Neural progenitor cell (in vitro differentiated cells): ENCODE results near the gene CACHD1. TPM values are rescaled to one million over a fixed set of nuclear protein-coding genes. Genes with fewer than 3 reads are reported as not detected.

ENCODE experiments used
- DNase-seq: peaks from one replicate; pipeline ENCODE4 v3.0.0-alpha.2; 2016; ENCODE audit warnings: low spot score
- H2AFZ ChIP-seq: fragments of 200-600 bp; sonication (generic); replicated peaks from 2 replicates; pipeline ENCODE4 v1.6.1; 2016; ENCODE audit warnings: antibody characterized with exemption
- H3F3A ChIP-seq: fragments of 200-600 bp; sonication (generic); 2 replicates; pipeline ENCODE4 v1.6.1; 2016; ENCODE audit warnings: antibody characterized with exemption, low read depth
- H3K27ac ChIP-seq: fragments of 200-600 bp; sonication (generic); 2 replicates; pipeline ENCODE4 v1.5.1; 2016; ENCODE audit warnings: mild to moderate bottlenecking
- H3K27me3 ChIP-seq: fragments of 200-600 bp; sonication (generic); 2 replicates; pipeline ENCODE4 v1.6.1; 2016; ENCODE audit warnings: mild to moderate bottlenecking, moderate library complexity
- H3K36me3 ChIP-seq: fragments of 200-600 bp; sonication (generic); 2 replicates; pipeline ENCODE4 v1.5.1; 2016
- H3K4me1 ChIP-seq: fragments of 200-600 bp; sonication (generic); 2 replicates; pipeline ENCODE4 v1.6.1; 2016; ENCODE audit warnings: mixed run types
- H3K4me2 ChIP-seq: fragments of 200-600 bp; sonication (generic); 2 replicates; pipeline ENCODE4 v1.6.1; 2016
- H3K4me3 ChIP-seq: fragments of 200-600 bp; sonication (generic); 2 replicates; pipeline ENCODE4 v1.5.1; 2016
- H3K79me2 ChIP-seq: fragments of 200-600 bp; sonication (generic); 2 replicates; pipeline ENCODE4 v1.6.1; 2016; ENCODE audit warnings: low read depth
- H3K9ac ChIP-seq: fragments of 200-600 bp; sonication (generic); 2 replicates; pipeline ENCODE4 v1.6.1; 2016
- H3K9me3 ChIP-seq: fragments of 200-600 bp; sonication (generic); 2 replicates; pipeline ENCODE4 v1.5.1; 2016; ENCODE audit warnings: low read depth
- H4K20me1 ChIP-seq: fragments of 200-600 bp; sonication (generic); 2 replicates; pipeline ENCODE4 v1.6.1; 2016; ENCODE audit warnings: low read depth
- H3K27ac Mint-ChIP-seq: 3 replicates; pipeline ENCODE4 v1.8.0; 2021; ENCODE audit warnings: mixed read lengths
- H3K27me3 Mint-ChIP-seq: 2 replicates; pipeline ENCODE4 v1.8.0; 2022; ENCODE audit warnings: low read depth, mild to moderate bottlenecking, inconsistent platforms, moderate library complexity, mixed read lengths; ENCODE audit not compliant: insufficient read depth
- H3K36me3 Mint-ChIP-seq: 3 replicates; pipeline ENCODE4 v1.8.0; 2021; ENCODE audit warnings: mixed read lengths
- H3K4me1 Mint-ChIP-seq: 3 replicates; pipeline ENCODE4 v1.8.0; 2021; ENCODE audit warnings: mixed read lengths
- H3K4me3 Mint-ChIP-seq: 3 replicates; pipeline ENCODE4 v1.8.0; 2021; ENCODE audit warnings: mild to moderate bottlenecking, moderate library complexity, mixed read lengths
- H3K9me3 Mint-ChIP-seq: 3 replicates; pipeline ENCODE4 v1.8.0; 2020; ENCODE audit warnings: mixed read lengths
- CTCF ChIP-seq: fragments of 200-600 bp; sonication (generic); IDR thresholded peaks from 2 replicates; pipeline ENCODE4 v1.5.1; 2017; ENCODE audit warnings: antibody characterized with exemption, mild to moderate bottlenecking
- EZH2 ChIP-seq: fragments of 200-600 bp; sonication (generic); IDR thresholded peaks from 2 replicates; pipeline ENCODE4 v1.6.1; 2017; ENCODE audit warnings: antibody characterized with exemption, mild to moderate bottlenecking, moderate library complexity
- EZH2phosphoT487 ChIP-seq: fragments of 200-600 bp; sonication (generic); IDR thresholded peaks from 2 replicates; pipeline ENCODE4 v1.6.1; 2017; ENCODE audit warnings: antibody characterized with exemption
- total RNA-seq: library from RNA; depleted of rRNA; stranded (reverse); fragments of >200 nt; gene quantifications from 2 replicates; pipeline ENCODE4 v1.2.3, GENCODE V29; 2015; ENCODE audit warnings: low replicate concordance

Gene CACHD1
- total RNA-seq, 1 donor from 2014 or later, result 61.0 TPM

- no peaks in the 10 kb centered on the region for H3K27me3 Mint-ChIP-seq
Observed at GRCh38 chr1:64516803-64517568, 47.1 kb downstream of the CACHD1 start.

GRCh38 chr1:64517640-64518039 lies 47.7 kb downstream of the CACHD1 start:
- H3K4me1 ChIP-seq, result peaks cover 80% of the 10 kb centered on the region
- H3K4me2 ChIP-seq, result no peak overlapping the region
- H3K9me3 ChIP-seq, result no peaks in the 10 kb centered on the region
- Mint-ChIP-seq H3K9me3 (no peaks in the 10 kb centered on the region), H3K27me3 (no peaks in the 10 kb centered on the region), H3K36me3 (peaks cover 7% of the 10 kb centered on the region), H3K4me1 (peaks cover 76% of the 10 kb centered on the region), H3K4me3 (no peak overlapping the region), H3K27ac (peak overlapping the region; percentile 88)
- no peak overlapping the region for H3K4me3 ChIP-seq
- H3K27me3 ChIP-seq, result no peaks in the 10 kb centered on the region
- H2AFZ ChIP-seq, result no peak overlapping the region
- no peak overlapping the region for H3K27ac ChIP-seq
- H3F3A ChIP-seq, result peaks cover 58% of the 10 kb centered on the region
- H3K79me2 ChIP-seq, result peaks cover 98% of the 10 kb centered on the region
- H4K20me1 ChIP-seq, result peaks cover 65% of the 10 kb centered on the region
- TF ChIP-seq CTCF (no peak), EZH2 (no peak), EZH2phosphoT487 (no peak)
- no peaks in the 10 kb centered on the region for H3K36me3 ChIP-seq
- no peak for DNase-seq
- no peak overlapping the region for H3K9ac ChIP-seq

More at GRCh38 chr1:64516803-64517568, 47.1 kb downstream of the CACHD1 start:
- H3K9me3 Mint-ChIP-seq, result no peaks in the 10 kb centered on the region
- H3K79me2 ChIP-seq, result peaks cover 98% of the 10 kb centered on the region
- no peaks in the 10 kb centered on the region for H3K27me3 ChIP-seq
- H3K4me1 Mint-ChIP-seq, result peaks cover 75% of the 10 kb centered on the region
- no peak for DNase-seq
- no peaks in the 10 kb centered on the region for H3K36me3 ChIP-seq
- peaks cover 58% of the 10 kb centered on the region for H3F3A ChIP-seq
- H3K4me1 ChIP-seq, result peaks cover 73% of the 10 kb centered on the region
- peaks cover 68% of the 10 kb centered on the region for H4K20me1 ChIP-seq
- H3K4me3 ChIP-seq, result no peak overlapping the region
- peak overlapping the region; percentile 88 for H3K27ac Mint-ChIP-seq
- H3K9ac ChIP-seq, result no peak overlapping the region
- H3K9me3 ChIP-seq, result no peaks in the 10 kb centered on the region
- no peak for TF ChIP-seq EZH2phosphoT487
- no peak for TF ChIP-seq CTCF
- no peak for TF ChIP-seq EZH2
- peaks cover 6% of the 10 kb centered on the region for H3K36me3 Mint-ChIP-seq
- no peak overlapping the region for H3K4me3 Mint-ChIP-seq
- H3K27ac ChIP-seq, result no peak overlapping the region
- H2AFZ ChIP-seq, result no peak overlapping the region
- no peak overlapping the region for H3K4me2 ChIP-seq

GRCh38 chr1:64518692-64519481 lies 49.0 kb downstream of the CACHD1 start:
- Histone ChIP-seq H3K27me3 (no peaks in the 10 kb centered on the region), H3K36me3 (no peaks in the 10 kb centered on the region), H3K9me3 (no peaks in the 10 kb centered on the region), H2AFZ (no peak overlapping the region), H3K4me1 (peaks cover 81% of the 10 kb centered on the region), H3K4me3 (no peak overlapping the region), H3K27ac (peak overlapping the region; percentile 62), H3K9ac (no peak overlapping the region), H4K20me1 (peaks cover 64% of the 10 kb centered on the region), H3K79me2 (peaks cover 98% of the 10 kb centered on the region), H3F3A (peaks cover 50% of the 10 kb centered on the region), H3K4me2 (peak overlapping the region; percentile 19)
- TF ChIP-seq EZH2phosphoT487, result no peak
- TF ChIP-seq CTCF, result no peak
- TF ChIP-seq EZH2, result no peak
- peak; percentile 63 for DNase-seq
- Mint-ChIP-seq H3K27ac (peak overlapping the region; percentile 21), H3K27me3 (no peaks in the 10 kb centered on the region), H3K36me3 (peaks cover 7% of the 10 kb centered on the region), H3K4me1 (peaks cover 75% of the 10 kb centered on the region), H3K4me3 (no peak overlapping the region), H3K9me3 (no peaks in the 10 kb centered on the region)
